HepG2 (cell line): ENCODE results near the gene BICRAL. TPM values are rescaled to one million over a fixed set of nuclear protein-coding genes. Genes with fewer than 3 reads are reported as not detected.

Source experiments
- ATF7 ChIP-seq, 2 experiments: fragments of 450-650 bp in 1 of 2; sonication (generic) in 1 of 2; formaldehyde crosslinking in 1 of 2; IDR thresholded peaks; 2 replicates each; pipeline versions ENCODE4 v1.4.0 to v1.6.1; 2016 to 2020; ENCODE audit warnings: antibody characterized with exemption in 1 of 2, mild to moderate bottlenecking in 1 of 2, missing genetic modification reagents in 1 of 2
- BRCA1 ChIP-seq: sonication (generic); formaldehyde crosslinking; IDR thresholded peaks from 2 replicates; pipeline ENCODE4 v1.4.0; 2020; ENCODE audit warnings: missing genetic modification reagents
- CC2D1A ChIP-seq: sonication (generic); formaldehyde crosslinking; IDR thresholded peaks from 2 replicates; pipeline ENCODE4 v1.8.1; 2023; ENCODE audit warnings: mild to moderate bottlenecking, missing genetic modification reagents
- EZH2 ChIP-seq: conservative IDR thresholded peaks from 2 replicates; pipeline ENCODE4 v1.6.1; 2012; ENCODE audit warnings: mild to moderate bottlenecking, low read depth, low read length, moderate library complexity
- GATAD2A ChIP-seq: IDR thresholded peaks from 2 replicates; pipeline ENCODE4 v1.6.1; 2016
- HNF4A ChIP-seq: sonication (generic); formaldehyde crosslinking; IDR thresholded peaks from 2 replicates; pipeline ENCODE4 v1.4.0; 2020; ENCODE audit warnings: missing genetic modification reagents
- IKZF1 ChIP-seq: fragments of 450-650 bp; IDR thresholded peaks from 2 replicates; pipeline ENCODE4 v1.7.1; 2016
- KDM5B ChIP-seq: sonication (generic); formaldehyde crosslinking; IDR thresholded peaks from 2 replicates; pipeline ENCODE4 v1.4.0; 2020; ENCODE audit warnings: missing genetic modification reagents, mild to moderate bottlenecking, borderline replicate concordance
- MED8 ChIP-seq: sonication (generic); formaldehyde crosslinking; IDR thresholded peaks from 2 replicates; pipeline ENCODE4 v1.8.1; 2023; ENCODE audit warnings: mild to moderate bottlenecking, missing genetic modification reagents; ENCODE audit not compliant: insufficient replicate concordance
- NFYB ChIP-seq: sonication (generic); formaldehyde crosslinking; IDR thresholded peaks from 2 replicates; pipeline ENCODE4 v1.4.0; 2020; ENCODE audit warnings: missing genetic modification reagents
- SMAD3 ChIP-seq: sonication (generic); formaldehyde crosslinking; IDR thresholded peaks from 2 replicates; pipeline ENCODE4 v1.4.0; 2020; ENCODE audit warnings: missing genetic modification reagents
- SMAD9 ChIP-seq: sonication (generic); formaldehyde crosslinking; IDR thresholded peaks from 2 replicates; pipeline ENCODE4 v1.5.1; 2020; ENCODE audit warnings: mild to moderate bottlenecking, missing genetic modification reagents
- TFDP2 ChIP-seq: sonication (generic); formaldehyde crosslinking; IDR thresholded peaks from 2 replicates; pipeline ENCODE4 v1.4.0; 2020; ENCODE audit warnings: missing genetic modification reagents
- TIGD3 ChIP-seq: sonication (generic); formaldehyde crosslinking; IDR thresholded peaks from 2 replicates; pipeline ENCODE4 v1.5.1; 2020; ENCODE audit warnings: mild to moderate bottlenecking, missing genetic modification reagents, borderline replicate concordance
- ZBTB21 ChIP-seq: sonication (generic); formaldehyde crosslinking; IDR thresholded peaks from 2 replicates; pipeline ENCODE4 v1.4.0; 2020; ENCODE audit warnings: missing genetic modification reagents
- ZBTB44 ChIP-seq: sonication (generic); formaldehyde crosslinking; IDR thresholded peaks from 2 replicates; pipeline ENCODE4 v1.4.0; 2020; ENCODE audit warnings: missing genetic modification reagents
- ZBTB46 ChIP-seq: sonication (generic); formaldehyde crosslinking; IDR thresholded peaks from 2 replicates; pipeline ENCODE4 v1.4.0; 2020; ENCODE audit warnings: mild to moderate bottlenecking, missing genetic modification reagents, borderline replicate concordance
- ZNF253 ChIP-seq: sonication (generic); formaldehyde crosslinking; IDR thresholded peaks from 2 replicates; pipeline ENCODE4 v1.8.0; 2022; ENCODE audit warnings: mild to moderate bottlenecking, missing genetic modification reagents, borderline replicate concordance
- ZNF552 ChIP-seq: sonication (generic); formaldehyde crosslinking; IDR thresholded peaks from 2 replicates; pipeline ENCODE4 v1.9.0; 2022; ENCODE audit warnings: missing genetic modification reagents, mild to moderate bottlenecking, borderline replicate concordance
- ZXDC ChIP-seq: sonication (generic); formaldehyde crosslinking; IDR thresholded peaks from 2 replicates; pipeline ENCODE4 v1.5.0; 2020; ENCODE audit warnings: mild to moderate bottlenecking, missing genetic modification reagents
- polyA plus RNA-seq, 8 experiments: library from polyadenylated mRNA; depleted of rRNA in 3 of 8; stranded (reverse) in 7 of 8; unstranded in 1 of 8; fragments of >200 nt; fragmentation: Illumina TruSeq in 4 of 8; extraction: Trizol in 4 of 8; gene quantifications; 2 replicates each; pipeline versions ENCODE4 v1.2.1 to v1.2.3, GENCODE V29; 2011 to 2016; ENCODE audit warnings: low read depth in 4 of 8, missing spikeins in 1 of 8, mixed read lengths in 1 of 8; ENCODE audit not compliant: insufficient read depth in 1 of 8
- total RNA-seq, 5 experiments: library from RNA; depleted of rRNA; stranded (reverse); fragments of >200 nt; fragmentation: Illumina TruSeq; extraction: Trizol; gene quantifications; 2 replicates each; pipeline ENCODE4 v1.2.3, GENCODE V29; 2016; ENCODE audit warnings: low read depth in 1 of 5

Gene BICRAL
- total and polyA plus RNA-seq, 2 of the 13 experiments (the other 11 are each of a cell fraction or from before 2014, with no cell fraction given) = 5.0 to 13.5 TPM

- TF ChIP-seq ATF7 (IDR thresholded peaks at IDR 0.05) (no peak), ATF7 (CRISPR knock-in tag; IDR thresholded peaks at IDR 0.05) (peak; percentile 44; the same call in 1 of the 2 replicates), HNF4A (CRISPR knock-in tag) (peak; percentile 39), EZH2 (no peak), NFYB (CRISPR knock-in tag) (peak; percentile 32), IKZF1 (no peak), ZXDC (CRISPR knock-in tag) (0 out of 2 replicates have a peak, but pooled peaks have one; percentile 47), ZBTB44 (CRISPR knock-in tag) (no peak), KDM5B (CRISPR knock-in tag) (peak; percentile 29), CC2D1A (CRISPR knock-in tag) (0 out of 2 replicates have a peak, but pooled peaks have one; percentile 56), TFDP2 (CRISPR knock-in tag) (peak; percentile 64), MED8 (CRISPR knock-in tag) (peak; percentile 76), ZNF253 (CRISPR knock-in tag) (peak; percentile 32; the same call in 1 of the 2 replicates), ZBTB21 (CRISPR knock-in tag) (no peak), TIGD3 (CRISPR knock-in tag) (0 out of 2 replicates have a peak, but pooled peaks have one; percentile 58), ZBTB46 (CRISPR knock-in tag) (no peak; the same call in 1 of the 2 replicates), SMAD9 (no peak), SMAD3 (no peak), GATAD2A (peak; percentile 51), BRCA1 (CRISPR knock-in tag) (0 out of 2 replicates have a peak, but pooled peaks have one; percentile 66), ZNF552 (CRISPR knock-in tag) (peak; percentile 84; the same call in 1 of the 2 replicates)
Observed at GRCh38 chr6:42879372-42880239, 97.8 kb downstream of the BICRAL start, which contains the start of gene RPL7L1 (continued).
